Upper lobe of left lung (tissue), 4 donors: ENCODE data around the gene DPH3.

Source experiments
- EP300 ChIP-seq, 4 donors: sonication (generic); formaldehyde crosslinking; IDR thresholded peaks; one replicate each; pipeline ENCODE4 v1.5.1; 2017; ENCODE audit warnings: antibody characterized with exemption in 4 of 4, control low read depth in 2 of 4
- POLR2A ChIP-seq, 4 donors: fragments of 450-650 bp; IDR thresholded peaks; one replicate each; pipeline ENCODE4 v1.5.1; 2016 to 2017; ENCODE audit warnings: antibody characterized with exemption in 4 of 4, mild to moderate bottlenecking in 2 of 4
- POLR2AphosphoS5 ChIP-seq, 2 donors: sonication (generic); formaldehyde crosslinking; IDR thresholded peaks; one replicate each; pipeline ENCODE4 v1.5.1; 2017; ENCODE audit warnings: antibody characterized with exemption in 2 of 2
- TF ChIP-seq, protein P1 (sequence below), 6 experiments: fragments of 450-650 bp in 4 of 6; fragments of 200-600 bp in 2 of 6; sonication (generic) in 2 of 6; IDR thresholded peaks; one replicate each; pipeline ENCODE4 v1.5.1; 2016 to 2019; ENCODE audit warnings: antibody characterized with exemption in 6 of 6

- TF ChIP-seq, protein P1, sequence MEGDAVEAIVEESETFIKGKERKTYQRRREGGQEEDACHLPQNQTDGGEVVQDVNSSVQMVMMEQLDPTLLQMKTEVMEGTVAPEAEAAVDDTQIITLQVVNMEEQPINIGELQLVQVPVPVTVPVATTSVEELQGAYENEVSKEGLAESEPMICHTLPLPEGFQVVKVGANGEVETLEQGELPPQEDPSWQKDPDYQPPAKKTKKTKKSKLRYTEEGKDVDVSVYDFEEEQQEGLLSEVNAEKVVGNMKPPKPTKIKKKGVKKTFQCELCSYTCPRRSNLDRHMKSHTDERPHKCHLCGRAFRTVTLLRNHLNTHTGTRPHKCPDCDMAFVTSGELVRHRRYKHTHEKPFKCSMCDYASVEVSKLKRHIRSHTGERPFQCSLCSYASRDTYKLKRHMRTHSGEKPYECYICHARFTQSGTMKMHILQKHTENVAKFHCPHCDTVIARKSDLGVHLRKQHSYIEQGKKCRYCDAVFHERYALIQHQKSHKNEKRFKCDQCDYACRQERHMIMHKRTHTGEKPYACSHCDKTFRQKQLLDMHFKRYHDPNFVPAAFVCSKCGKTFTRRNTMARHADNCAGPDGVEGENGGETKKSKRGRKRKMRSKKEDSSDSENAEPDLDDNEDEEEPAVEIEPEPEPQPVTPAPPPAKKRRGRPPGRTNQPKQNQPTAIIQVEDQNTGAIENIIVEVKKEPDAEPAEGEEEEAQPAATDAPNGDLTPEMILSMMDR (IDR thresholded peaks at IDR 0.05) = no peak
- TF ChIP-seq EP300 (IDR thresholded peaks at IDR 0.05) (no peak), POLR2AphosphoS5 (IDR thresholded peaks at IDR 0.05) (no peak), POLR2A (IDR thresholded peaks at IDR 0.05) (no peak)
These were observed 23.9 kb upstream of the DPH3 start for GRCh38 chr3:16288664-16289063.
